ENCODE results near the gene RHBDL3.

The RHBDL3 gene, protein sequence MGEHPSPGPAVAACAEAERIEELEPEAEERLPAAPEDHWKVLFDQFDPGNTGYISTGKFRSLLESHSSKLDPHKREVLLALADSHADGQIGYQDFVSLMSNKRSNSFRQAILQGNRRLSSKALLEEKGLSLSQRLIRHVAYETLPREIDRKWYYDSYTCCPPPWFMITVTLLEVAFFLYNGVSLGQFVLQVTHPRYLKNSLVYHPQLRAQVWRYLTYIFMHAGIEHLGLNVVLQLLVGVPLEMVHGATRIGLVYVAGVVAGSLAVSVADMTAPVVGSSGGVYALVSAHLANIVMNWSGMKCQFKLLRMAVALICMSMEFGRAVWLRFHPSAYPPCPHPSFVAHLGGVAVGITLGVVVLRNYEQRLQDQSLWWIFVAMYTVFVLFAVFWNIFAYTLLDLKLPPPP

DNA sequence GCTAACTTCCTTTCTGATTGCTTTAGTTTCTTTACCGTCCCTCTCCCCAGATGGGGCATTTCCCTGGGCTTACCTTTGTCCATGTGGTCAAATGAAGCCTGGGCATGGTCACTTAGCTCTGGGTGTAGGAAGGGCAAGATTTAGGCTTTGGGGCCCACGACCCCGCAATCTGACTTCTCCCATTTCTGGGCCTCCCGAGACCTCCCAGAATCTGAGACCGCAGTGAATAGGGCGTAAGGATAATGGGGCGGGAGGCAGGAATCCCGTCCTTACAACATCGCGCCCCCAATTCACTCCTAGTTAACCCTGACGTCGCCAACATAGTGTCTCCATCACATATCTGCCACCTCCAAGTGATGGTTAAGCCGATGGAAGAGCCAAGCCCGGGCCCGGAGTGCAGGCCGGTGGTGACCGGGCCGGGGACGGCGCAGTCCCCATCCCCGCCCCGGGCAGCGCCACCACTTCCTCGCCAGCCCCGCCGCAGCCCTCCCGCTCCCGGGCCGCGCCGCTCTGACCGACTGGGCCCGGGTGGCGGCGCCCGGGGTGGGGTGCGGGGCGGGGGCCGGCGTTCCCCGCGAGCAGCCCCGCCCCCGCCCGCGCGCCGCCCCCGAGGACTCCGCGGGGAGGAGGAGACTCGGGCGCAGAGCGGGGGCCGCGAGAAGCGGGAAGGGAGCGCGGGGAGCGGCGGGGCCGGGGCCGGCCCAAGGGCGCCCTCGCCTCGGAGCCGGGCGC is at the start of gene RHBDL3:
Gene RHBDL3 (plus strand): TSS at position 641 of the 732 bp plus-strand sequence. CDS start 358 bp downstream, outside the sequence.
- Histone ChIP-seq H3K27ac (ENCODE audit: low read length) (no peak within 1 kb of the TSS), H3K79me2 (ENCODE audit: insufficient read depth, low read length) (no peaks in the 10 kb centered on the region), H3K9ac (ENCODE audit: low read depth, low read length) (no peak within 1 kb of the TSS), H3K4me2 (ENCODE audit: insufficient read depth, low read length) (peak within 1 kb of the TSS; percentile 40), H4K20me1 (ENCODE audit: insufficient read depth, low read length) (peaks cover 12% of the 10 kb centered on the region), H3K4me3 (ENCODE audit: low read depth in 1 of 2, low read length in 2 of 2) (no peak within 1 kb of the TSS), H3K4me1 (ENCODE audit: insufficient read depth, low read length) (peaks cover 11% of the 10 kb centered on the region), H3K9me3 (ENCODE audit: insufficient read depth, low read length, severe bottlenecking) (no peaks in the 10 kb centered on the region), H3K36me3 (ENCODE audit: insufficient read depth, low read length) (no peaks in the 10 kb centered on the region), H2AFZ (ENCODE audit: low read depth, low read length) (no peak within 1 kb of the TSS), H3K27me3 (ENCODE audit: insufficient read depth, low read length, poor library complexity) (peaks cover 66% of the 10 kb centered on the region)
- no peak; the same call in 2 of the 3 replicates for ATAC-seq (ENCODE audit: insufficient read depth, low read depth)
- DNase-seq: no peak
- TF ChIP-seq, protein P1, sequence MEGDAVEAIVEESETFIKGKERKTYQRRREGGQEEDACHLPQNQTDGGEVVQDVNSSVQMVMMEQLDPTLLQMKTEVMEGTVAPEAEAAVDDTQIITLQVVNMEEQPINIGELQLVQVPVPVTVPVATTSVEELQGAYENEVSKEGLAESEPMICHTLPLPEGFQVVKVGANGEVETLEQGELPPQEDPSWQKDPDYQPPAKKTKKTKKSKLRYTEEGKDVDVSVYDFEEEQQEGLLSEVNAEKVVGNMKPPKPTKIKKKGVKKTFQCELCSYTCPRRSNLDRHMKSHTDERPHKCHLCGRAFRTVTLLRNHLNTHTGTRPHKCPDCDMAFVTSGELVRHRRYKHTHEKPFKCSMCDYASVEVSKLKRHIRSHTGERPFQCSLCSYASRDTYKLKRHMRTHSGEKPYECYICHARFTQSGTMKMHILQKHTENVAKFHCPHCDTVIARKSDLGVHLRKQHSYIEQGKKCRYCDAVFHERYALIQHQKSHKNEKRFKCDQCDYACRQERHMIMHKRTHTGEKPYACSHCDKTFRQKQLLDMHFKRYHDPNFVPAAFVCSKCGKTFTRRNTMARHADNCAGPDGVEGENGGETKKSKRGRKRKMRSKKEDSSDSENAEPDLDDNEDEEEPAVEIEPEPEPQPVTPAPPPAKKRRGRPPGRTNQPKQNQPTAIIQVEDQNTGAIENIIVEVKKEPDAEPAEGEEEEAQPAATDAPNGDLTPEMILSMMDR (IDR thresholded peaks at IDR 0.05; ENCODE audit: borderline replicate concordance, extremely low read depth, low read length, poor library complexity, severe bottlenecking): no peak
- TF ChIP-seq EZH2 (IDR thresholded peaks at IDR 0.05; ENCODE audit: borderline replicate concordance, low read depth, low read length, severe bottlenecking): peak; percentile 56

DNA sequence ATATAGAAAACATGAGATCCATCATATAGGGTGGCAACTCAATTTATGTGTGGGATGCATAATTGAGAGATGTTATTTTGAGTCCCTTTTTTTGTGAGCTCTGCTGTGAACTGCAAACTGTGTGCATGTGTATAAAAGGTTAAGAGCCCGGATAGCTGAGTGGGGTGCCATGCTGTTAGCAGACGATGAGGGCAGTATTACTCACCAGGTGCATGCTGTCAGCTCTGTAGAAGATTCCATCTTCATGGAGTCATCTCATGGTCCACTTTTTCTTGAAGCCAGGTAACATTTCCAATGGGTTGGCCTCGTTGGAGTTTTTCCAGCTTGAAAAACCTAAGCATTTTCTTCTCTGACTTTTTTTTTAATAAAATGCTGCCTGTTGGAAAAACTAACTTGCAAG is 43.0 kb upstream of the RHBDL3 start:
- H4K20me1 ChIP-seq (ENCODE audit: insufficient read depth, low read length): no peaks in the 10 kb centered on the region
- H3K4me2 ChIP-seq (ENCODE audit: insufficient read depth, low read length): no peak overlapping the region
- no peak for ATAC-seq (ENCODE audit: insufficient read depth, low read depth)
- no peaks in the 10 kb centered on the region for H3K27me3 ChIP-seq (ENCODE audit: insufficient read depth, low read length, poor library complexity)
- TF ChIP-seq, protein P1 (IDR thresholded peaks at IDR 0.05; ENCODE audit: borderline replicate concordance, extremely low read depth, low read length, poor library complexity, severe bottlenecking): no peak
- TF ChIP-seq EZH2 (IDR thresholded peaks at IDR 0.05; ENCODE audit: borderline replicate concordance, low read depth, low read length, severe bottlenecking): no peak
- no peak overlapping the region for H3K4me3 ChIP-seq (ENCODE audit: low read depth in 1 of 2, low read length in 2 of 2)
- no peaks in the 10 kb centered on the region for H3K4me1 ChIP-seq (ENCODE audit: insufficient read depth, low read length)
- H3K36me3 ChIP-seq (ENCODE audit: insufficient read depth, low read length): peaks cover 3% of the 10 kb centered on the region; the same call in 1 of the 2 replicates
- H2AFZ ChIP-seq (ENCODE audit: low read depth, low read length): no peak overlapping the region
- no peak overlapping the region for H3K27ac ChIP-seq (ENCODE audit: low read length)
- H3K9ac ChIP-seq (ENCODE audit: low read depth, low read length): no peak overlapping the region
- DNase-seq: no peak
- no peaks in the 10 kb centered on the region for H3K79me2 ChIP-seq (ENCODE audit: insufficient read depth, low read length)
- H3K9me3 ChIP-seq (ENCODE audit: insufficient read depth, low read length, severe bottlenecking): no peaks in the 10 kb centered on the region

DNA sequence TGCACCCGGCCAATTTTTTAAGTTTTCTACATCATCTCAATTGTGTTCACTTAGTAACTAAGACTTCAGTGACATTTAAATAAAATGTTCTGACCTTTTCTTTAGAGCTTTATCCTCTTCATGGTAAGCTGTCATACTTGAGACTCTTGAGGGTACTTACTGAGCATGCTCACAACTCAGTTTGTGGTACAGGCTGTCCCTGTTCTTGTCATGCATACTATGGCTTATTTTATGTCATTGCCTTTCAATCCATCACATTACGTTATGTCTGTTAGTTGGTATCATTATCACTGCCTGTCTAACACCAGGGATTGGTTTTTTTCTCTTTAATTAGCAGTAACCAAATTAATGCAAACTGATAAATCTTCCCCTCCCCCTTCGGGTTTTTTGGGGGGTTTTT is 41.9 kb upstream of the RHBDL3 start:
- Histone ChIP-seq H4K20me1 (ENCODE audit: insufficient read depth, low read length) (no peaks in the 10 kb centered on the region), H3K79me2 (ENCODE audit: insufficient read depth, low read length) (no peaks in the 10 kb centered on the region), H3K9ac (ENCODE audit: low read depth, low read length) (no peak overlapping the region), H3K9me3 (ENCODE audit: insufficient read depth, low read length, severe bottlenecking) (no peaks in the 10 kb centered on the region), H3K4me1 (ENCODE audit: insufficient read depth, low read length) (no peaks in the 10 kb centered on the region), H3K36me3 (ENCODE audit: insufficient read depth, low read length) (peaks cover 3% of the 10 kb centered on the region; the same call in 1 of the 2 replicates), H2AFZ (ENCODE audit: low read depth, low read length) (no peak overlapping the region), H3K4me3 (ENCODE audit: low read depth in 1 of 2, low read length in 2 of 2) (no peak overlapping the region), H3K27ac (ENCODE audit: low read length) (no peak overlapping the region), H3K4me2 (ENCODE audit: insufficient read depth, low read length) (no peak overlapping the region), H3K27me3 (ENCODE audit: insufficient read depth, low read length, poor library complexity) (no peaks in the 10 kb centered on the region)
- TF ChIP-seq, protein P1 (IDR thresholded peaks at IDR 0.05; ENCODE audit: borderline replicate concordance, extremely low read depth, low read length, poor library complexity, severe bottlenecking): no peak
- no peak for TF ChIP-seq EZH2 (IDR thresholded peaks at IDR 0.05; ENCODE audit: borderline replicate concordance, low read depth, low read length, severe bottlenecking)
- ATAC-seq (ENCODE audit: insufficient read depth, low read depth) (no peak), DNase-seq (no peak)

All from DND-41 (cell line).